CD4-positive, alpha-beta memory T cell (primary cell): ENCODE results near the gene TXN2. TPM values are rescaled to one million over a fixed set of nuclear protein-coding genes. Genes with fewer than 3 reads are reported as not detected.

Source experiments
- CTCF ChIA-PET: fragments of 350-600 bp; sonication (Branson Sonifier 250); formaldehyde crosslinking; loops from one replicate; lab custom pipeline; 2021; ENCODE audit warnings: inconsistent platforms; ENCODE audit not compliant: partially characterized antibody; lab: Charles Lee
- POLR2A ChIA-PET: fragments of 350-600 bp; sonication (Branson Sonifier 250); formaldehyde crosslinking; loops from one replicate; lab custom pipeline; 2021; ENCODE audit not compliant: partially characterized antibody; lab: Charles Lee
- DNase-seq, 5 donors: peaks; one replicate each; pipeline versions ENCODE4 v3.0.0 to v3.0.0-alpha.2; 2020 to 2022; ENCODE audit warnings: mixed read lengths in 1 of 5
- H3K27ac ChIP-seq: one replicate; pipeline ENCODE4 v1.7.0; 2013; ENCODE audit warnings: low read depth, low read length
- H3K27me3 ChIP-seq: 2 replicates; pipeline ENCODE4 v1.7.0; 2013; ENCODE audit warnings: mild to moderate bottlenecking, low read length, moderate library complexity; ENCODE audit not compliant: insufficient read depth
- H3K36me3 ChIP-seq: 2 replicates; pipeline ENCODE4 v1.7.0; 2013; ENCODE audit warnings: mild to moderate bottlenecking, low read length, moderate library complexity; ENCODE audit not compliant: insufficient read depth
- H3K4me1 ChIP-seq: 2 replicates; pipeline ENCODE4 v1.7.0; 2013; ENCODE audit warnings: mild to moderate bottlenecking, low read length, moderate library complexity; ENCODE audit not compliant: insufficient read depth
- H3K4me3 ChIP-seq, 2 donors: one replicate each; pipeline ENCODE4 v1.7.0; 2013; ENCODE audit warnings: low read length in 2 of 2, mild to moderate bottlenecking in 1 of 2
- H3K9me3 ChIP-seq, 2 donors: one replicate each; pipeline ENCODE4 v1.7.0; 2013; ENCODE audit warnings: low read length in 2 of 2, control low read depth in 1 of 2; ENCODE audit not compliant: control insufficient read depth in 1 of 2
- H3K27ac Mint-ChIP-seq, 7 donors: one replicate each; pipeline ENCODE4 v1.8.0; 2020 to 2021; ENCODE audit warnings: mixed read lengths in 7 of 7, mild to moderate bottlenecking in 6 of 7, inconsistent platforms in 3 of 7, moderate library complexity in 3 of 7
- H3K27me3 Mint-ChIP-seq, 2 donors: one replicate each; pipeline ENCODE4 v1.8.0; 2020 to 2021; ENCODE audit warnings: mixed read lengths in 2 of 2
- H3K36me3 Mint-ChIP-seq, 2 donors: one replicate each; pipeline ENCODE4 v1.8.0; 2020 to 2021; ENCODE audit warnings: mixed read lengths in 2 of 2, inconsistent platforms in 1 of 2, mild to moderate bottlenecking in 1 of 2
- H3K4me1 Mint-ChIP-seq, 4 donors: one replicate each; pipeline ENCODE4 v1.8.0; 2020 to 2021; ENCODE audit warnings: mixed read lengths in 4 of 4, mild to moderate bottlenecking in 1 of 4
- H3K4me3 Mint-ChIP-seq, 8 donors: one replicate each; pipeline ENCODE4 v1.8.0; 2020 to 2021; ENCODE audit warnings: mixed read lengths in 8 of 8, mild to moderate bottlenecking in 7 of 8, moderate library complexity in 6 of 8, inconsistent platforms in 3 of 8
- H3K9me3 Mint-ChIP-seq, 8 donors: one replicate each; pipeline ENCODE4 v1.8.0; 2020 to 2021; ENCODE audit warnings: mixed read lengths in 8 of 8, mild to moderate bottlenecking in 5 of 8, inconsistent platforms in 3 of 8, moderate library complexity in 1 of 8
- intact Hi-C: fragments of 100-400 bp; cut with micrococcal nuclease; formaldehyde crosslinking; loops from one replicate; pipeline ENCODE4 v1.15.1; 2023
- polyA plus RNA-seq, 2 donors: library from polyadenylated mRNA; unstranded; fragments of 300-500 nt; fragmentation: Illumina TruSeq; gene quantifications; one replicate each; pipeline ENCODE4 v1.2.3, GENCODE V29; 2021
- total RNA-seq, 2 experiments: library from RNA; stranded (reverse); gene quantifications; one replicate each; pipeline ENCODE4 v1.2.3, GENCODE V29; 2021

The TXN2 gene
- total and polyA plus RNA-seq, 4 experiments from 2014 or later = 33.5 to 148 (median 68.6) TPM

DNA sequence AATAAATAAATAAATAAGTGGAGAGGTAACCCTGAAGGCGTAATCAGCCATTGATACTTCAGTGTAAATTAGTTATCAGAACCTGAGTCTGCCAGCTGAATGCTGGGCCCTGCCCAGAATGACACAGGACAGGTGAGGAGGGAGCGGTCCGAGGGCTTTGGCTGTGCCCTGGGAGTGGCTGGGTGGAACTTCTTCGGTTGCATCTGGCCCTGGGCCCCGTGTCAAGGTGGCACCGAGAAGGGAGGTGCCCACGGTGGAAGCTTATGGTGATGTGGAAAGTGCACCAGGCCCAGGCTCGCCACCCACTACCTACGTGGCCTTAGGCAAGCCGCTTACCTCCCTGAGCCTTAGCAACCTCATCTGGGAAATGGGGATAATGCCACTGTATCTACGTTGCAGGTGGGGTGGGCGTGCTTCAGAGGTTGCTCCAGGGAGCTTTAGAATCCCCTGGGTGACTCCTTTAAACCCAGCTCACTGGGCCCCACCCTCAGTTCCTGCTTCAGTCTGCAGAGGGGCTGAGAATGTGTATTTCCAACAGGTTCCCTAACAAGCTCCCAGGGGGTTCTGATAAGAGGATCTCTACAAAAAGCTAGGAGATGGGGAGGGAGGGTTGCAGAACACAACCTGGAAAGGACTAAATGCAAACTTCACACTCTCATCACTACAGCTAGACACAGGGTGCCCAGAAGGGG, 38.8 kb downstream of the TXN2 start:
- intact Hi-C loops = no loop called here
- Mint-ChIP-seq H3K9me3 (no peaks in the 10 kb centered on the region), H3K4me1 (peaks cover 12 to 24% (median 19%) of the 10 kb centered on the region in 4 donors), H3K4me3 (no peak overlapping the region), H3K27ac (no peak overlapping the region), H3K36me3 (no peaks in the 10 kb centered on the region), H3K27me3 (no peaks in the 10 kb centered on the region)
- ChIA-PET POLR2A (interaction anchor here (1.0 to 1.2 kb wide), 3 partner anchors 32 to 87 kb away, joined by 3 read pairs; no protein-coding TSS in a partner anchor), CTCF (interaction anchor here (1.0 kb wide), 1 partner anchor 37 kb away, joined by 3 read pairs; no protein-coding TSS in a partner anchor)
- Histone ChIP-seq H3K4me1 (peaks cover 15% of the 10 kb centered on the region), H3K36me3 (no peaks in the 10 kb centered on the region), H3K9me3 (no peaks in the 10 kb centered on the region), H3K27ac (no peak overlapping the region), H3K27me3 (no peaks in the 10 kb centered on the region), H3K4me3 (no peak overlapping the region)
- no peak for DNase-seq

DNA sequence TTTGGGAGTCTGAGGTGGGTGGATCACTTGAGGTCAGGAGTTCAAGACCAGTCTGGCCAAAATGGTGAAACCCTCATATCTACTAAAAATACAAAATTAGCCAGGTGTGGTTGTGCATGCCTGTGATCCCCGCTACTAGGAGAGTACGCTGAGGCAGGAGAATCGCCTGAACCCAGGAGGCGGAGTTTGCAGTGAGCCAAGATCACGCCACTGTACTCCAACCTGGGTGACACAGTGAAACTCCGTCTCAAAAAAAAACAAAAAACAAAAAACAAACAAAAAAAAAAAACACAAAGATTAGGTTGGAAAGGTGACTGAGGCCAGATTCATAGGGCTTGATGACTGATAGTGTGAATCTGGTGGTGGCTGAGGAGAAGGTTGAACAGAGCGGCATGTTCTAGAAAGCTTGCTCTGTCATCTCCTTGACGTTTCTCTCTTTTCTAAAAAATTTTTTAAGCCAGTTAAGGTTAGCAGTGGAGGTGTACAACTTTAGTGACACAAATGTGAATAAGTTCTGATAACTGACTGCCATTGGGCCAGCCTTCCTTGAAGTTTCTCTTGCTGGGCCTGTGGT, 40.9 kb downstream of the TXN2 start:
- ChIA-PET CTCF (no interaction called here), POLR2A (interaction anchor here (0.9 kb wide), 2 partner anchors 36 to 71 kb away, joined by 3 read pairs; no protein-coding TSS in a partner anchor)
- H3K4me3 ChIP-seq = no peak overlapping the region
- H3K36me3 ChIP-seq = no peaks in the 10 kb centered on the region
- H3K9me3 Mint-ChIP-seq = no peaks in the 10 kb centered on the region
- H3K27ac ChIP-seq = no peak overlapping the region
- no peak for DNase-seq
- intact Hi-C loops = no loop called here
- no peaks in the 10 kb centered on the region for H3K9me3 ChIP-seq
- no peaks in the 10 kb centered on the region for H3K27me3 ChIP-seq
- peaks cover 16 to 37% (median 26%) of the 10 kb centered on the region in 4 donors for H3K4me1 Mint-ChIP-seq
- H3K27me3 Mint-ChIP-seq = no peaks in the 10 kb centered on the region
- peak overlapping the region in 1 of 7 donors; percentile 13 for H3K27ac Mint-ChIP-seq
- no peaks in the 10 kb centered on the region for H3K36me3 Mint-ChIP-seq
- H3K4me1 ChIP-seq = peaks cover 23% of the 10 kb centered on the region
- no peak overlapping the region for H3K4me3 Mint-ChIP-seq

DNA sequence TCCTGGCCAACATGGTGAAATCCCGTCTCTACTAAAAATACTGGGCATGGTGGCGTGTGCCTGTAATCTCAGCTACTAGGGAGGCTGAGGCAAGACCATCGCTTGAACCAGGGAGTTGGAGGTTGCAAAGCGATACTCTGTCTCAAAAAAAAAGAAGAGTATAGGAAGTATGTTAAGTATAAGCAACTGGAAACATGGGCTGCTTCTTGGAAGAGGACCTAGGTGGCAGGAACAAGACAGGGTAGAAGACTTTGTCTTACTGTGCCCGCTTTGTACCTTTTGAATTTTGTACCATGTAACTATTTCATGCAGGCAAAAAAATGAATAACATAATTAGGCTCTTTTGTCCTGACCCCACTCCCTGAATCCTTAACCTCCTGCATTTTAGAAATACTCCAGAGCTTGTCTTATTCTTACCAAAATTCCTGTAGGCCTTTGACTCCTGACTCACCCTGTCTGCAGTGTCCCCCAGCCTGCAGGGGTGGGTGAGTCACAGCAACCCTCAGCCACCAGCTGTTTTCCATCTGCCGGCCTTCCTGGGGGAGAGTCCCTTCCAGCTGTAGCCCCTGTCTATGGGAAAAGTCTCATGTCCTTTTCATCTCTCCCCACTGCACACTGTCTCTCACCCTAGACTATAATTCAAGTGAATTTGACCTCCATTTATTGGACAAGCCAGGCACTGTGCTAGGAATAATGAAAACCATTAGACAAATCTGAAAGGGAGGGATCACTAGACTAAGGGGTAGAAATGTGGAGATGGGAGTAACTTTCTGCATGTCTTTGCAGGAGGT, 41.8 kb downstream of the TXN2 start:
- no peak for DNase-seq
- POLR2A ChIA-PET = interaction anchor here (0.8 to 0.9 kb wide), 2 partner anchors 12 to 35 kb away, joined by 3 read pairs; no protein-coding TSS in a partner anchor
- Histone ChIP-seq H3K27ac (no peak overlapping the region), H3K36me3 (no peaks in the 10 kb centered on the region), H3K9me3 (no peaks in the 10 kb centered on the region), H3K27me3 (no peaks in the 10 kb centered on the region), H3K4me3 (no peak overlapping the region), H3K4me1 (peaks cover 29% of the 10 kb centered on the region)
- Mint-ChIP-seq H3K4me1 (peaks cover 18 to 36% (median 27%) of the 10 kb centered on the region in 4 donors), H3K36me3 (no peaks in the 10 kb centered on the region), H3K9me3 (no peaks in the 10 kb centered on the region), H3K27ac (peak overlapping the region in 4 of 7 donors; percentile 17 to 79 (median 41)), H3K4me3 (peak overlapping the region in 1 of 8 donors; percentile 30), H3K27me3 (no peaks in the 10 kb centered on the region)
- CTCF ChIA-PET = no interaction called here
- intact Hi-C loops = no loop called here

DNA sequence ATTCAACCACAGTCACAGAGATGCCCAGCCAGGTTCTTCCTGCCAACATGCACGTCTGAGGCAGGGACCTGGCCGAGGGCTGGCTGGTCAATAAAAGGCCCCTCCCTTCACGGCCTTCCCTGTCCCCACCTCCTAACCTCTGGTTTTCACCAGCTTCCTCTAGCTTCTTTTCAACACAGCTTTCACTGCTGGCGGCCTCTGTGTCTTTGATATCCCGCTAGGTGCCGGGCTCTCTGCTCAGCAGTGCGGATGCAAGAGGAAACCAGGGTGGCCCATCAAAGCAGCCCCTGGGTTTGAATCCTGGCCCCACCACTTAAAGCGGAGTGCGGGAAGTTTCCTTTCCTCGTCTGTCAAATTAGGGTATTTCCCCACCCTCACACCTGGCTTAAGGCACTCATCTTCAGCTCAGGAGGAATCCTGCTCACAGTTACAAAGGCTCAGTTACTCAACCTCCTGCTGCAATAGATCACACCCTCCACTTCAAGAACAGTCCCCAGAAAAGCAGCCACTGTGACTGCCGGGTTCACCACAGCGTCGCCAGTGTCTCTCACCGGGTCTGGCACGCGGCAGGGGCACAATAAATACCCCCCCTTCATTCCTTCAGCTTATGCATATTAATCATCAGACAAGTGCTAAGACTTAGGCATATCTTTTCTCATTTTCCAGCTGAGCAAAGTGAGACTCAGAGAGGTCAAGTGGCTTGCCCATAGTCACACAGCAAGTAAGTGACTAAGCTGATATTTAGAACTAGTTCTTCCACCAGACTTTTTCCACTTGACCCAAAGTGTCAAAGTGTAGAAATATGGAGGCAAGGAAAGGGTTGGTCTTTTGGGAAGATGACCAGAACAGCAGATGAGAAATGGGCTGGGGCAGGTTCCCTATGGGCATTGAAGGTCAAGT, 45.7 kb downstream of the TXN2 start:
- Histone ChIP-seq H3K4me1 (peaks cover 29% of the 10 kb centered on the region), H3K4me3 (no peak overlapping the region), H3K27ac (peak overlapping the region; percentile 57), H3K9me3 (no peaks in the 10 kb centered on the region), H3K27me3 (no peaks in the 10 kb centered on the region), H3K36me3 (no peaks in the 10 kb centered on the region)
- H3K4me3 Mint-ChIP-seq = peak overlapping the region in 7 of 8 donors; percentile 60 to 84 (median 73)
- H3K9me3 Mint-ChIP-seq = no peaks in the 10 kb centered on the region
- DNase-seq = peak; percentile 68 to 92 (median 76)
- H3K27me3 Mint-ChIP-seq = no peaks in the 10 kb centered on the region
- POLR2A ChIA-PET = interaction anchor here (0.7 to 3.3 kb wide), 18 partner anchors 11 to 135 kb away, joined by 3 to 21 read pairs (median 6); partner anchors contain the start of gene MYH9
- CTCF ChIA-PET = interaction anchor here (0.6 to 2.5 kb wide), 12 partner anchors 16 to 79 kb away, joined by 3 to 14 read pairs (median 4); no protein-coding TSS in a partner anchor
- intact Hi-C loops = loop anchor here (1.0 kb wide), 1 partner anchor 16 kb away; no protein-coding TSS in a partner anchor
- H3K27ac Mint-ChIP-seq = peak overlapping the region; percentile 82 to 97 (median 93)
- H3K36me3 Mint-ChIP-seq = no peaks in the 10 kb centered on the region
- H3K4me1 Mint-ChIP-seq = peaks cover 16 to 36% (median 25%) of the 10 kb centered on the region in 4 donors

DNA sequence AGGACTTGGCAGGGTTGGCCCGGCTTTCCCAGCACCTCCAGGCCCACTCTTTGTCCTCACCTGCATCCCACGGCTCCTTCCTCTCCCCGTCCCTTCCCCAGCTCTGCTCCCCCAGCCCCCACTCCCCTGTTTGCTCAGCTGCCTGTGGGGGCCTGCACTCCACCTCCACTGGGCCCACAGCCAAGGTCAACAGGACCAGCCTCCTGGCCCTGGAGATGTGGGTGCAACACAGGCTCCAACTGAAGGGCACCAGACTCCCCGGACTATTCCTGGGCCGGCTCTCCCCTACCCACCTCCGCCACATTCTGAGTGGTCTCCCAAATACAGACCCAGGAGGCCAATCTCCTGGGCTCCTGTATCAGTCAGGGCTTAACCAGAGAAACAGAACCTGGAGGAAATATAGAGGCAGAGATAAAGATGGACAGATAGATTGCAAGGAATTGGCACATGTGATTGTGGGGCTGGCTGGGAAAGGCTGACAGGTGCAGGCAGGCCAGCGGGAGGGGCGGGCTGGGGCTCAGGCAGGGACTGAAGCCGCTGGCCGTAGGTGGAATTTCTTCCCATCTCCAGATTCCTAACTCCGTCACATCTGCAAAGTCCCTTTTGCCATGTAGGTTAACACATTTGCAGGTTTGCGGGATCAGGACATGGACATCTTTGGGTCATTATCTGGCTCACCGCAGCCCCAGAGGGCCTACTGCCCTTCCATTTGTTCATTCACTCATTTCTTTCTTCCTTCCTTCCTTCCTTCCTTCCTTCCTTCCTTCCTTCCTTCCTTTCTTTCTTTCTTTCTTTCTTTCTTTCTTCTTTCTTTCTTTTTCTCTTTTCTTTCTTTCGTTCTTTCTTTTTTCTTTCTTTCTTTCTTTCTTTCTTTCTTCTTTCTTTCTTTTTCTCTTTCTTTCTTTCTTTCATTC, 47.9 kb downstream of the TXN2 start:
- no peaks in the 10 kb centered on the region for H3K36me3 Mint-ChIP-seq
- no peak overlapping the region for H3K4me3 Mint-ChIP-seq
- H3K9me3 Mint-ChIP-seq = no peaks in the 10 kb centered on the region
- POLR2A ChIA-PET = no interaction called here
- H3K27ac ChIP-seq = no peak overlapping the region
- no peaks in the 10 kb centered on the region for H3K9me3 ChIP-seq
- peak overlapping the region in 4 of 7 donors; percentile 31 to 97 (median 59) for H3K27ac Mint-ChIP-seq
- intact Hi-C loops = no loop called here
- no peaks in the 10 kb centered on the region for H3K27me3 ChIP-seq
- no peaks in the 10 kb centered on the region for H3K27me3 Mint-ChIP-seq
- DNase-seq = no peak
- peaks cover 29% of the 10 kb centered on the region for H3K4me1 ChIP-seq
- H3K4me1 Mint-ChIP-seq = peaks cover 12 to 33% (median 20%) of the 10 kb centered on the region in 4 donors
- no peaks in the 10 kb centered on the region for H3K36me3 ChIP-seq
- CTCF ChIA-PET = interaction anchor here (1.4 to 2.5 kb wide), 2 partner anchors 29 to 48 kb away, joined by 3 to 10 read pairs; no protein-coding TSS in a partner anchor
- H3K4me3 ChIP-seq = no peak overlapping the region
